Urinary bladder (tissue), 4 donors: Measurements from ENCODE around the gene MYO7A. TPM values are rescaled to one million over a fixed set of nuclear protein-coding genes. Genes with fewer than 3 reads are reported as not detected.
"Not testable (repeated sequence)": the region's sequence is repeated elsewhere in the genome, so short reads cannot be mapped to it uniquely, and the experiment has no call there.

ENCODE experiments used
- DNase-seq: peaks from one replicate; pipeline ENCODE4 v3.0.0-alpha.2; 2015; ENCODE audit errors: extremely low spot score
- H3K27ac ChIP-seq: one replicate; pipeline ENCODE4 v1.5.1; 2013; ENCODE audit warnings: low read depth, mild to moderate bottlenecking, moderate library complexity
- H3K36me3 ChIP-seq: one replicate; pipeline ENCODE4 v1.6.1; 2013; ENCODE audit warnings: mild to moderate bottlenecking, moderate library complexity; ENCODE audit not compliant: insufficient read depth
- H3K4me1 ChIP-seq: one replicate; pipeline ENCODE4 v1.6.1; 2013; ENCODE audit warnings: mild to moderate bottlenecking, moderate library complexity; ENCODE audit not compliant: insufficient read depth
- H3K4me3 ChIP-seq: one replicate; pipeline ENCODE4 v1.5.1; 2013; ENCODE audit warnings: low read depth, low read length
- WGBS: extraction: QIAGEN DNeasy Blood & Tissue Kit; methylation state at CpG from one replicate; pipeline ENCODE4 v1.1.7; 2013; 5-methylcytosine and 5-hydroxymethylcytosine counted together
- polyA plus RNA-seq: library from polyadenylated mRNA; stranded (reverse); fragments of 200-250 nt; gene quantifications from one replicate; pipeline ENCODE4 v1.2.3, GENCODE V29; 2013
- total RNA-seq: library from RNA; depleted of rRNA; stranded (reverse); fragments of >200 nt; gene quantifications from one replicate; pipeline ENCODE4 v1.2.3, GENCODE V29; 2014
- donor health status: healthy with polysubstance abuse.
- donor health status: healthy.

The MYO7A gene
- total and polyA plus RNA-seq, 2 donors, result 4.2 to 4.7 TPM

- not testable (repeated sequence) for H3K4me1 ChIP-seq, H3K36me3 ChIP-seq, H3K4me3 ChIP-seq, H3K27ac ChIP-seq, DNase-seq
- WGBS, result 87% methylated on average over 4 of the region's 4 CpGs
Observed at GRCh38 chr11:77097180-77097579, 30.9 kb upstream of the MYO7A start.

GRCh38 chr11:77100166-77101042 is 27.6 kb upstream of the MYO7A start:
- 96% methylated on average over 14 of the region's 14 CpGs for WGBS
- Histone ChIP-seq H3K36me3 (no peaks in the 10 kb centered on the region), H3K27ac (no peak overlapping the region), H3K4me3 (no peak overlapping the region), H3K4me1 (no peaks in the 10 kb centered on the region)
- DNase-seq, result no peak

- H3K4me3 ChIP-seq, result no peak overlapping the region
- no peak for DNase-seq
- no peaks in the 10 kb centered on the region for H3K4me1 ChIP-seq
- 91% methylated on average over 5 of the region's 5 CpGs for WGBS
- H3K27ac ChIP-seq, result no peak overlapping the region
- H3K36me3 ChIP-seq, result no peaks in the 10 kb centered on the region
Observed at GRCh38 chr11:77101043-77101537, 27.0 kb upstream of the MYO7A start.

GRCh38 chr11:77102246-77103210 is 25.5 kb upstream of the MYO7A start, which contains the start of gene OMP:
Gene OMP, plus strand, starts transcription at chr11:77102840. Its CDS starts 0 bp downstream, at chr11:77102840.
- 94% methylated on average over 37 of the region's 37 CpGs for WGBS
- Histone ChIP-seq H3K4me3 (no peak within 1 kb of the TSS), H3K36me3 (no peaks in the 10 kb centered on the region), H3K27ac (no peak within 1 kb of the TSS), H3K4me1 (no peaks in the 10 kb centered on the region)
- no peak for DNase-seq

- WGBS, result 83% methylated on average over 2 of the region's 2 CpGs
Observed at GRCh38 chr11:77103319-77103718, 24.7 kb upstream of the MYO7A start.

GRCh38 chr11:77104727-77105126 is 23.3 kb upstream of the MYO7A start:
- Histone ChIP-seq H3K4me1 (no peaks in the 10 kb centered on the region), H3K36me3 (no peaks in the 10 kb centered on the region), H3K27ac (no peak overlapping the region), H3K4me3 (no peak overlapping the region)
- WGBS, result 86% methylated on average over 8 of the region's 8 CpGs
- DNase-seq, result no peak

More at GRCh38 chr11:77103319-77103718, 24.7 kb upstream of the MYO7A start:
- DNase-seq, result no peak
- no peak overlapping the region for H3K4me3 ChIP-seq
- no peak overlapping the region for H3K27ac ChIP-seq
- H3K4me1 ChIP-seq, result no peaks in the 10 kb centered on the region
- no peaks in the 10 kb centered on the region for H3K36me3 ChIP-seq

GRCh38 chr11:77106321-77106720 is 21.7 kb upstream of the MYO7A start:
- DNase-seq, result no peak
- H3K36me3 ChIP-seq, result no peaks in the 10 kb centered on the region
- H3K4me3 ChIP-seq, result no peak overlapping the region
- H3K4me1 ChIP-seq, result no peaks in the 10 kb centered on the region
- 93% methylated on average over 7 of the region's 7 CpGs for WGBS
- no peak overlapping the region for H3K27ac ChIP-seq

GRCh38 chr11:77106759-77107158 is 21.3 kb upstream of the MYO7A start:
- Histone ChIP-seq H3K36me3 (no peaks in the 10 kb centered on the region), H3K4me3 (no peak overlapping the region), H3K27ac (no peak overlapping the region), H3K4me1 (no peaks in the 10 kb centered on the region)
- no peak for DNase-seq
- WGBS, result 95% methylated on average over 13 of the region's 13 CpGs

- Histone ChIP-seq H3K27ac (no peak overlapping the region), H3K4me1 (no peaks in the 10 kb centered on the region), H3K36me3 (no peaks in the 10 kb centered on the region), H3K4me3 (no peak overlapping the region)
- DNase-seq, result no peak
- 32% methylated on average over 3 of the region's 3 CpGs for WGBS
Observed at GRCh38 chr11:77107950-77108349, 20.1 kb upstream of the MYO7A start.

GRCh38 chr11:77108436-77108835 is 19.6 kb upstream of the MYO7A start:
- WGBS, result 88% methylated on average over 9 of the region's 9 CpGs
- no peak overlapping the region for H3K4me3 ChIP-seq

GRCh38 chr11:77109236-77110019 is 18.6 kb upstream of the MYO7A start:
- H3K27ac ChIP-seq, result no peak overlapping the region

More at GRCh38 chr11:77108436-77108835, 19.6 kb upstream of the MYO7A start:
- Histone ChIP-seq H3K27ac (no peak overlapping the region), H3K4me1 (no peaks in the 10 kb centered on the region), H3K36me3 (no peaks in the 10 kb centered on the region)
- no peak for DNase-seq

GRCh38 chr11:77110836-77111235 is 17.2 kb upstream of the MYO7A start:
- WGBS, result 88% methylated on average over 6 of the region's 6 CpGs
- Histone ChIP-seq H3K36me3 (no peaks in the 10 kb centered on the region), H3K4me3 (no peak overlapping the region), H3K27ac (no peak overlapping the region), H3K4me1 (no peaks in the 10 kb centered on the region)
- DNase-seq, result no peak

More at GRCh38 chr11:77109236-77110019, 18.6 kb upstream of the MYO7A start:
- no peak overlapping the region for H3K4me3 ChIP-seq
- WGBS, result 79% methylated on average over 11 of the region's 11 CpGs
- DNase-seq, result no peak
- no peaks in the 10 kb centered on the region for H3K4me1 ChIP-seq
- H3K36me3 ChIP-seq, result no peaks in the 10 kb centered on the region

GRCh38 chr11:77111277-77111676 is 16.8 kb upstream of the MYO7A start:
- no peak overlapping the region for H3K4me3 ChIP-seq
- no peak overlapping the region for H3K27ac ChIP-seq
- 80% methylated on average over 3 of the region's 3 CpGs for WGBS
- DNase-seq, result no peak
- H3K4me1 ChIP-seq, result no peaks in the 10 kb centered on the region
- H3K36me3 ChIP-seq, result no peaks in the 10 kb centered on the region
